OCI-LY1 (cell line): Measurements from ENCODE around the gene NPAS3.

Experiments used
- CTCF ChIP-seq: fragments of 200-600 bp; sonication (generic), shearing (Covaris generic); IDR thresholded peaks from 2 replicates; pipeline ENCODE4 v1.5.1; 2017; ENCODE audit warnings: mild to moderate bottlenecking, antibody characterized with exemption, low read length, moderate library complexity, mixed read lengths
- EZH2 ChIP-seq: fragments of 200-600 bp; sonication (generic), shearing (Covaris generic); IDR thresholded peaks from 2 replicates; pipeline ENCODE4 v1.8.0; 2017; ENCODE audit warnings: borderline replicate concordance, mixed run types, mild to moderate bottlenecking, antibody characterized with exemption, low read length, moderate library complexity, mixed read lengths

- TF ChIP-seq EZH2 = no peak
- TF ChIP-seq CTCF = no peak
Measured at GRCh38 chr14:33606591-33606990, 667.9 kb downstream of the NPAS3 start.
